ENCODE measurements around the gene HIVEP2.

GRCh38 chr6:142763205-142763604, 181.8 kb downstream of the HIVEP2 start:
- TF ChIP-seq POLR2A (IDR thresholded peaks at IDR 0.05) (no peak), CTCF (IDR thresholded peaks at IDR 0.05 in 8 of 11, conservative IDR thresholded peaks at IDR 0.05 in 3 of 11) (no peak), POLR2AphosphoS5 (IDR thresholded peaks at IDR 0.05) (no peak)
